Activated CD4-positive, CD25-positive, alpha-beta regulatory T cell (primary cell): ENCODE results near the gene TCAF1.
A peak's percentile ranks its signal among the peaks of the same experiment; 100 is the strongest.

Source experiments
- DNase-seq, 4 experiments: peaks; one replicate each; lab custom pipeline; 2025; lab: John Stamatoyannopoulos, UW

The TCAF1 gene

GRCh38 chr7:143901668-143902331 lies at the start of gene TCAF1:
Gene TCAF1, minus strand, starts transcription at chr7:143902176. Its CDS starts 25,568 bp downstream, at chr7:143876608.
- peak; percentile 72 to 82 (median 74) for DNase-seq

GRCh38 chr7:143948733-143949132 lies 46.8 kb upstream of the TCAF1 start:
- DNase-seq = no peak

- DNase-seq = no peak
Measured at GRCh38 chr7:143947111-143947510, 45.1 kb upstream of the TCAF1 start.

- DNase-seq = no peak
Measured at GRCh38 chr7:143945423-143945822, 43.4 kb upstream of the TCAF1 start.

GRCh38 chr7:143938379-143939243 lies 36.6 kb upstream of the TCAF1 start:
- DNase-seq = no peak

GRCh38 chr7:143936087-143937009 lies 34.4 kb upstream of the TCAF1 start:
- DNase-seq = no peak

- no peak for DNase-seq
Measured at GRCh38 chr7:143934526-143935325, 32.8 kb upstream of the TCAF1 start, which contains the start of gene OR2F2. Gene OR2F2, plus strand, starts transcription at chr7:143935233. Its CDS starts 0 bp downstream, at chr7:143935233.

GRCh38 chr7:143931739-143932138 lies 29.8 kb upstream of the TCAF1 start:
- no peak for DNase-seq

- DNase-seq = no peak
Measured at GRCh38 chr7:143929224-143929920, 27.4 kb upstream of the TCAF1 start.

- DNase-seq = no peak
Measured at GRCh38 chr7:143924851-143925250, 22.9 kb upstream of the TCAF1 start.

- no peak for DNase-seq
Measured at GRCh38 chr7:143914938-143915652, 13.1 kb upstream of the TCAF1 start.

- DNase-seq = no peak
Measured at GRCh38 chr7:143913945-143914615, 12.1 kb upstream of the TCAF1 start.

GRCh38 chr7:143910473-143911248 lies 8.7 kb upstream of the TCAF1 start:
- DNase-seq = no peak

- DNase-seq = no peak
Measured at GRCh38 chr7:143909863-143910262, 7.9 kb upstream of the TCAF1 start.

- no peak for DNase-seq
Measured at GRCh38 chr7:143908120-143908519, 6.1 kb upstream of the TCAF1 start.

GRCh38 chr7:143906895-143907294 lies 4.9 kb upstream of the TCAF1 start:
- no peak for DNase-seq

GRCh38 chr7:143906151-143906550 lies 4.2 kb upstream of the TCAF1 start:
- DNase-seq = no peak

GRCh38 chr7:143905509-143905908 lies 3.5 kb upstream of the TCAF1 start:
- no peak for DNase-seq
